ACC112 (cell line): ENCODE measurements around the gene TMEM50A.
"Not testable (repeated sequence)": the region's sequence is repeated elsewhere in the genome, so short reads cannot be mapped to it uniquely, and the experiment has no call there.

ENCODE experiments used
- H2AFZ ChIP-seq: fragments of 200-600 bp; sonication (generic); one replicate; pipeline ENCODE4 v1.6.0; 2017; ENCODE audit warnings: antibody characterized with exemption, low read length; ENCODE audit not compliant: unreplicated experiment
- H3K27ac ChIP-seq: fragments of 200-600 bp; sonication (generic); 2 replicates; pipeline ENCODE4 v1.5.1; 2014; ENCODE audit warnings: low read depth, mild to moderate bottlenecking, antibody characterized with exemption, low read length, moderate library complexity
- H3K27me3 ChIP-seq: fragments of 200-600 bp; sonication (generic); 2 replicates; pipeline ENCODE4 v1.6.1; 2014; ENCODE audit warnings: mild to moderate bottlenecking, antibody characterized with exemption, low read length, moderate library complexity, mixed read lengths; ENCODE audit not compliant: insufficient read depth
- H3K36me3 ChIP-seq: fragments of 200-600 bp; sonication (generic); 2 replicates; pipeline ENCODE4 v1.6.1; 2016; ENCODE audit warnings: mild to moderate bottlenecking, antibody characterized with exemption, low read length, moderate library complexity, mixed read lengths; ENCODE audit not compliant: insufficient read depth
- H3K4me1 ChIP-seq: fragments of 200-600 bp; sonication (generic); one replicate; pipeline ENCODE4 v1.6.1; 2016; ENCODE audit warnings: low read length, mixed read lengths; ENCODE audit not compliant: insufficient read depth, unreplicated experiment, control insufficient read depth
- H3K4me3 ChIP-seq: fragments of 200-600 bp; sonication (generic); 2 replicates; pipeline ENCODE4 v1.5.1; 2014; ENCODE audit warnings: mild to moderate bottlenecking, low read depth, low read length
- H3K79me2 ChIP-seq: fragments of 200-600 bp; sonication (generic); one replicate; pipeline ENCODE4 v1.6.0; 2016; ENCODE audit warnings: low read length; ENCODE audit not compliant: control insufficient read depth, unreplicated experiment, insufficient read depth

Gene TMEM50A

GRCh38 chr1:25338188-25338981, at the start of gene TMEM50A:
TSS of gene TMEM50A (plus strand) at chr1:25338334. CDS start at chr1:25340487, 2,153 bp downstream.
- Histone ChIP-seq H3K79me2 (peaks cover 53% of the 10 kb centered on the region), H3K27me3 (no peaks in the 10 kb centered on the region), H3K27ac (peak within 1 kb of the TSS; percentile 86), H2AFZ (peak within 1 kb of the TSS; percentile 30), H3K4me1 (peaks cover 29% of the 10 kb centered on the region), H3K36me3 (0 out of 2 replicates have a peak, but pooled peaks cover 6% of the 10 kb centered on the region), H3K4me3 (peak within 1 kb of the TSS; percentile 94)

GRCh38 chr1:25288573-25289101, 49.5 kb upstream of the TMEM50A start:
- H3K79me2 ChIP-seq, H3K36me3 ChIP-seq, H3K27ac ChIP-seq, H3K4me3 ChIP-seq, H3K27me3 ChIP-seq, H3K4me1 ChIP-seq, H2AFZ ChIP-seq: not testable (repeated sequence)

- H3K79me2 ChIP-seq, H3K4me1 ChIP-seq, H3K4me3 ChIP-seq, H3K27me3 ChIP-seq, H2AFZ ChIP-seq, H3K36me3 ChIP-seq, H3K27ac ChIP-seq: not testable (repeated sequence)
Observed at GRCh38 chr1:25290043-25290442, 48.1 kb upstream of the TMEM50A start.

- not testable (repeated sequence) for H3K4me3 ChIP-seq, H3K36me3 ChIP-seq, H3K4me1 ChIP-seq, H3K27me3 ChIP-seq, H2AFZ ChIP-seq, H3K27ac ChIP-seq, H3K79me2 ChIP-seq
Observed at GRCh38 chr1:25293426-25293825, 44.7 kb upstream of the TMEM50A start.

GRCh38 chr1:25294889-25295826, 43.0 kb upstream of the TMEM50A start:
- H3K27ac ChIP-seq, H3K4me3 ChIP-seq, H3K36me3 ChIP-seq: not testable (repeated sequence)

GRCh38 chr1:25296501-25296900, 41.6 kb upstream of the TMEM50A start:
- not testable (repeated sequence) for H3K27me3 ChIP-seq, H3K4me3 ChIP-seq, H3K36me3 ChIP-seq, H3K27ac ChIP-seq, H3K4me1 ChIP-seq, H3K79me2 ChIP-seq, H2AFZ ChIP-seq

More at GRCh38 chr1:25294889-25295826, 43.0 kb upstream of the TMEM50A start:
- not testable (repeated sequence) for H2AFZ ChIP-seq, H3K4me1 ChIP-seq, H3K27me3 ChIP-seq, H3K79me2 ChIP-seq

- H3K4me3 ChIP-seq = not testable (repeated sequence)
Observed at GRCh38 chr1:25300729-25301128, 37.4 kb upstream of the TMEM50A start.

GRCh38 chr1:25302330-25302729, 35.8 kb upstream of the TMEM50A start:
- H3K79me2 ChIP-seq, H3K27me3 ChIP-seq, H3K27ac ChIP-seq, H2AFZ ChIP-seq, H3K4me3 ChIP-seq, H3K4me1 ChIP-seq, H3K36me3 ChIP-seq: not testable (repeated sequence)

More at GRCh38 chr1:25300729-25301128, 37.4 kb upstream of the TMEM50A start:
- H3K27me3 ChIP-seq, H3K27ac ChIP-seq, H3K4me1 ChIP-seq, H3K79me2 ChIP-seq, H2AFZ ChIP-seq, H3K36me3 ChIP-seq: not testable (repeated sequence)

GRCh38 chr1:25304936-25305335, 33.2 kb upstream of the TMEM50A start:
- H3K4me1 ChIP-seq, H2AFZ ChIP-seq, H3K27me3 ChIP-seq, H3K36me3 ChIP-seq, H3K4me3 ChIP-seq, H3K79me2 ChIP-seq, H3K27ac ChIP-seq: not testable (repeated sequence)

- H3K27ac ChIP-seq = peak overlapping the region; percentile 49; the same call in 1 of the 2 replicates
- not testable (repeated sequence) for H3K27me3 ChIP-seq, H3K4me1 ChIP-seq
Observed at GRCh38 chr1:25308168-25308567, 30.0 kb upstream of the TMEM50A start.

More at GRCh38 chr1:25308168-25308567, 30.0 kb upstream of the TMEM50A start:
- not testable (repeated sequence) for H3K4me3 ChIP-seq, H3K79me2 ChIP-seq, H2AFZ ChIP-seq, H3K36me3 ChIP-seq
